ENCODE measurements around the gene TGFBR3. TPM values are rescaled to one million over a fixed set of nuclear protein-coding genes. Genes with fewer than 3 reads are reported as not detected.
"Not testable (repeated sequence)": the region's sequence is repeated elsewhere in the genome, so short reads cannot be mapped to it uniquely, and the experiment has no call there.

TGFBR3 gene
- total RNA-seq, 1 experiment from 2014 or later, result 2.1 TPM

GRCh38 chr1:91883470-91883869, 2.5 kb downstream of the TGFBR3 start:
- peak; percentile 33 for DNase-seq (ENCODE audit: low read depth)

DNA sequence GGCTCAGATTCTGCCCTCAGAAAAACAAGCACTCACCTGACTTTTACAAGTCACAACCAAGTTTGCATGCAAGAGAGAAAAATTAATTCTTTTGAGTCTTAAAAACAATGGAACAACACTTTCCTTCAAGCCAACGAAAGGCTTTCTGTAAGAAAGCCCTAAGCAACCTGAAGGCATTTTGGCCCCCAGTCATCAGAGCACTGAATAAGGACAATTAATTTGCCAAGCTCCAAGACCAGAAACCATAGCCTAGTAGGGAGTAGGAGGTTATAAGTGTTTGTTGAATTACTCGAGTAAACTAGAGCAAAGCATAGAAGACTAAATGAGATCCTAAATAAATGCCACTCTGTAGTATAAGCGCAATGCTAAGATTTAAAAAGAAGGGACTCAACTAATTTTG, 4.7 kb downstream of the TGFBR3 start:
- no peak for DNase-seq (ENCODE audit: low read depth)

GRCh38 chr1:91879733-91880132, 6.2 kb downstream of the TGFBR3 start:
- DNase-seq (ENCODE audit: low read depth), result no peak

DNA sequence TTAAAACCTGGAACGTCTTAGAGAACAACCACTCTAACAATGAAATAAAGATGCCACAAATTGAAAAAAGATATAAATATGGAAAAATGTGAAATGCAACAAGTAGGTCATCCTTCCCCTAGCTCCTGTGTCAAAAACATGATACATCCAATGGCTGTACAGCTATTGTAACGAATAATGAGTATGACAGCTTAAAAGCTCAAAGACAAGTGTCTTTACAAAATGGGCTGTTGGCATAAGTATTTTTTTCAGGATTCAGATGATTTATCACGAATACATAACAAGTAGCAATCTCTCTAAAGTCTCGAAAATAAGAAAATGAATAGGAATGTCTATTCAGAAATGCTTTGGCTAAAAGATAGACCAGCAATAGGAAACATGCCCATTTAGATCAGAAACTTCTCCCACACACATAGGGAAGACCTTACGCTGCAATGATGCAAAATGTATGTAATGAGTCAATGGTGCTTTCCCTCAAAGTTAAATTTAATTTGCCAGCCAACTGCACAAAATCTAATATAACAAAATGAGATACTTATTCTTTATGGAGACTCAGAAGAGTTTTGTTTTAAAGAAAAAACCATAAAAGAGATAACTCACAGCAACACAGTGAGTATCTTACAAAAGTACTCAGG, 8.3 kb downstream of the TGFBR3 start:
- no peak for DNase-seq (ENCODE audit: low read depth)

GRCh38 chr1:91876781-91877573, 9.0 kb downstream of the TGFBR3 start:
- no peak for DNase-seq (ENCODE audit: low read depth)

DNA sequence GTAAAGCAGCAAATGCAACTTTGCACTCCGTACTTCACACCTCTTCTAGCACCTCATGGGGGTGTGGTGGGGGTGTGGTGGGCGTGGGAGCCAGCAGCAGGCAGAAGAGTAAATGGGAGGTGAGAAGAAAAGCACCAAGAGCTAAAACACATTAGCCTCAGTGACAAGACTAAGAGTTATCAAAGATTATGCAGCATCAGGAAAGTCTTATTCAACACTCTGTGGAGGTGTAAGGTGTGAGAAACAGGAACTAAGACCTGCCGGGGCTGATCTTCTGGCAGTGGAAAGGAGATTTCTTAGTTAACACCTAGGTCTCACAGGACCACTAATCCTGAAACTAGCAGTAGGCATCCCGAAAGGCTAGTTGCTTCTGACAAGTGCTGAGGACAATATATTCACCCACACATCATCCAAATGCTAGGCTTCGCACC, 9.9 kb downstream of the TGFBR3 start:
- DNase-seq (ENCODE audit: low read depth), result no peak

DNA sequence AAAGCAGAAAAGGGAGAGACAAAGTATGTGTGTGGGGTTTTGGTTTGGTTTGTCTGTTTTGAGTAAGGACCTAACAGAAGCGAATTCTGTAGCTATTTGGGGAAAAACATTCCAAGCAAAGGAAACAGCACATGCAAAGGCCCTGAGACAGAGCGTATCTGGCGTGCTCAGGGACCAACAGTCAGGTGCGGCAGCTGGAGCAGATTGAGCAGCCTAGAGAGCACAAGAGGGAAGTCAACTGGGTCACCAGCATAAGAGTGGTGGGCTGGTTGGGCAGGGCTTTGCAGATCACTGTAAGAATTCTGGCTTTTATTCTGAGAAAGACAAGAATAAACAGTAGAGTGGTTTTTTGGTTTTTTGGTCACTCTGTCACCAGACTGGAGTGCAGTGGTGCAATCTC, 11.8 kb downstream of the TGFBR3 start:
- DNase-seq (ENCODE audit: low read depth), result no peak

DNA sequence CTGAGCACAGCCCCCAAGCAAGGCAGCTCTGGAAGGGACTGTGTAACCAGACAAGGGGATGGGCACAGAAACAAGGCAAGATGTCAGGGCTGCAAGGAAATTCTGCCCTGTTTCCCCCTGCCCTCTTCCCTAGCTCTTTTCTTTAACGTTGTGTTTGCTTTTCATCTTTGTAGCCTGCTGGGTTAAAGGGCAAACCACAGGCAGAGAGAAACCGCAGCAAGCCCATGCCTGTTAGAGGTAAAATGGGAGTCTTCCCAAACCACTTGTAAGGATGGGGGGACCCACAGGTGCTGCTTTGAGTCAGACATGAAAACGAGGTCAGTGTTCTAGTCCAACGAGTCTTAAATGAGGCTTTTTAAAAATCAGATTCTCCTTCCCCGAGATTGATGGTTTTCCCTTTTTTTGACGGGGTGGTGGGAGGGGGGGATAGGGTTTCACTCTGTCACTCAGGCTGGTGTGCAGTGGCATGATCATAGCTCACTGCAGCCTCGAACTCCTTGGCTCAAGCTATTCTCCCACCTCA, 13.3 kb downstream of the TGFBR3 start:
- DNase-seq (ENCODE audit: low read depth), result peak; percentile 66

DNA sequence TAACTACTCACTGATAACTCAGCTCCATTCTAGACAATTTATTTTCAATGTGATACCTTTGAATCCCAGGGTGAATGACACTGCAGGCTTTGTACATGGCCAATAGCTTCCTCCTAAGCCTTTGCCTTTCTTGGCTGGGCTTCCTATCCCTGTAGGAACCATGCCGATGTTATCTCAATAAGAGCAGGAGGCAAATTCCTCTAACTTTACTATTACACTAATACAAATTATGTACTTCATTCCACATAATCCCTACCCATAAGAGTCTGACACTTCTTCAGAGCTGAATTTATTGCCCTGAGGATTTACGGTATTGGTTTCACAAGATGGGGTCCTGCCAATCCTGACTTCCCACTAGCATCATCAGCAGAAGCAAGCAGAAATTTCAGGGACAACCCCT, 14.0 kb downstream of the TGFBR3 start:
- peak; percentile 44 for DNase-seq (ENCODE audit: low read depth)

DNA sequence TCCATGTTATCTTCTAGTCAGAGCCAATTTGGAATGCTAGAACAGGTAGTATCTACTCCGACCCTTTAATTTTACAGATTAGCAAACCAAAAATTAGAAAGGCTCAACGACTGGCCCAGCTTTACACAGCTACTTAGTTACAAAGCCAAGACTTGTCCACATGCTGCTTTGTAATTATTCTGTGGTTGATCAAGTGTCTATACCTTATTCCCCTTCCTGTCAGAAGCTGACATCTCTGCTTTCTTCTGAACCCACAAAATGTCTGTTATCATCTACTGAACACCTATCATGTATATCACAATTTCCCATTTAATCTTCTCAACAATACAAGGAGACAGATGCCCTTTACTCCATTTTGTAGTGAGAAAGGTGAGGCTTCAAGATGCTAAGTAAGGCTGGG, 15.6 kb downstream of the TGFBR3 start:
- DNase-seq (ENCODE audit: low read depth), result no peak

GRCh38 chr1:91866425-91866824, 19.5 kb downstream of the TGFBR3 start:
- DNase-seq (ENCODE audit: low read depth), result no peak

- DNase-seq (ENCODE audit: low read depth), result peak; percentile 82
Measured at GRCh38 chr1:91864017-91864700, 21.8 kb downstream of the TGFBR3 start.

GRCh38 chr1:91863498-91863897, 22.5 kb downstream of the TGFBR3 start:
- DNase-seq (ENCODE audit: low read depth), result no peak

DNA sequence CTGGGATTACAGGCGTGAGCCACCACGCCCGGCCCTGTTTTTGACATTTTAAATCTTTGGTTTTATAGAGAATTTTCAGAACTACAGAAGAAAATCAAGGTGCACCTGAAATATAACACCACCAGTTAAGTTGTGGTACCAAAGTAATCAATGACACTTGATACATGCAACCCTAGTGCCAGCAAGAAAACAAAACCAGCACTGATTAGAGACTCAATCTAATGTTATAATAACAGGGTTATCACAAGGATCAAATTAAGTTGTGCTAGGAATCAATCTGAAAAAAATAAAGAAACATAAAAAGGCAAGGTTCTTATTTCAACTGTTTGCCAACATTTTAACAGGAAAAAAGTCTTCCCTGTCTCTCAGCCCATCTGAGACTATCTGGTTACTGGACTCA, 23.8 kb downstream of the TGFBR3 start:
- no peak for DNase-seq (ENCODE audit: low read depth)

DNA sequence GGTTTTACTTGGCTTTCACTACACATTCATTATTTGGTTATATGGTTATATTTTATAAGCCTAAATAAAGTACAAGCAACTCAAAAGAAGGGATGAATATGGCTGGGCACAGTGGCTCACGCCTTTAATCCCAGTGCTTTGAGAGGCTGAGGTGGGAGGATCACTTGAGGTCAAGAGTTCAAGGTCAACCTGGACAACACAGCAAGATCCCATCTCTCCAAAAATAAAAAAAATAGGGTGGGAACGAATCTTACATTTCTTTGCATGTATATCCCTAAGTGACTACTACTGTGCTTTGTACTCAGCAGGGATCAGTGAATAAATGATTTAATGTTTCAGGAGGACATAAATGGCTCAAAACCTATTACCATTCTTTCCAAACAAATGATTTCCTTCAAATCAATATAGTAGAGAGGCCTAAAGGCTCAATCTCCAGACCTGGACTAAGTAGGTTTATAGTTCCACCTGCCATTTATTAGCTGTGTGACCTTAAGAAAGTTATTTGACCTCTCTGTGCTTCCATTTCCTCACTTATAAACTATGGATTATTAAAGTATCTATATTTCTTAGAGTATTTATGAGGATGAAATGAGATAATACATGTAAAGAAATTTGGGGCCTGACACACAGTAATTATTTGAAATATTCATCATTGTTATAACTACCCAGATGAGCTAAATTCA, 28.3 kb downstream of the TGFBR3 start:
- DNase-seq (ENCODE audit: low read depth), result no peak

- peak; percentile 9 for DNase-seq (ENCODE audit: low read depth)
Measured at GRCh38 chr1:91856996-91857395, 29.0 kb downstream of the TGFBR3 start.

DNA sequence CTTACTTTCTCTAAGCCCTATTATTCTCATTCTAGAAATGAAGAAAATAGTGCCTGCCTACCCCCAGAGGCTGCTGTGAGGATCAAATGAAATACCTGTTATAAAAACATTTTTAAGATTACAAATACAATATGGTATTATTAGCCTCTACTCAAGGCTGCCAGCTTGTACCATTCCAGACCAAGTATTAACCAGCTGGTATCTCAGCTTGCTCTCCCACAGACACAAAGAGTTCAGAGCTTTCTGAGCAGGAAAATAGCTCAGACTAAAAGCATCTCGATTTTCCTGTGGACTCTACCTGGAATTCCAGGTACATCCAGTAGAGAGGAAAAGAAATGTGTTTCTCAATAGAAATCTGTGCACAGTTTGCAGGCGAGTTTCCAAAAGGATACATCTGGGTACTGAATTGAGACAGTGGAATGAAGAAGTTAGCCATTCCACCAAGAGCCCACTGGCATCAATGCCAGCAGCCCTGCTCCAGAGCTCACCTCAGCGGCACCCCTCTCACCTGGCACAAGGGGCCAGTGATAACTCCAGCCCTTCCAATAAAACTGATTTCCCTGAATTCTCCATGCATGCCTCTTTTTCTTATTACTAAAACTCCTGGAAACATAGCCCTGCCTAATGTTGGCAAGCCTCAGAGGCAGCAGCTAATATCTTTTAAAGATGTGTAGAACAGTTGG, 31.0 kb downstream of the TGFBR3 start:
- no peak for DNase-seq (ENCODE audit: low read depth)

DNA sequence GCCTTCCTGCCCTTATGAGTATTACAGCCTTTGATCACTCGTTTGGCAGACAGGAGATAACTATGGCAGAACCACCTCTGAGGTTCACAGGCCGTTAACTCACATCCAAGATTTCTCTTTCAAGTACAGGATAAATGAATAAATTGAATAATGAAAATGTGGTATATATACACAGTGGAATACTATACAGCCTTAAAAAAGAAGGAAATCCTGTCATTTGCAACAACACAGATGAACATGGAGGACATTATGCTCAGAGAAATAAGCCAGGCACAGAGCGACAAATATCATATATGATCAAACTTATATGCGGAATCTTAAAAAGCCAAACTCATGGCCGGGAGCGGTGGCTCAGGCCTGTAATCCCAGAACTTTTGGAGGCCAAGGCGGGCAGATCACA, 32.6 kb downstream of the TGFBR3 start:
- DNase-seq (ENCODE audit: low read depth), result no peak

- DNase-seq (ENCODE audit: low read depth), result not testable (repeated sequence)
Measured at GRCh38 chr1:91852011-91852410, 33.9 kb downstream of the TGFBR3 start.

GRCh38 chr1:91851130-91852010, 34.6 kb downstream of the TGFBR3 start:
- peak; percentile 82 for DNase-seq (ENCODE audit: low read depth)
